Osteocyte (in vitro differentiated cells): ENCODE measurements around the gene C5orf47. TPM values are rescaled to one million over a fixed set of nuclear protein-coding genes. Genes with fewer than 3 reads are reported as not detected.
"Not testable (repeated sequence)": the region's sequence is repeated elsewhere in the genome, so short reads cannot be mapped to it uniquely, and the experiment has no call there.

Experiments
- DNase-seq: peaks from one replicate; pipeline ENCODE4 v3.0.0; 2021; ENCODE audit warnings: mixed read lengths; ENCODE audit not compliant: unreplicated experiment; ENCODE audit errors: extremely low spot score
- H3K27ac Mint-ChIP-seq: one replicate; pipeline ENCODE4 v1.8.0; 2021; ENCODE audit warnings: mild to moderate bottlenecking, mixed read lengths; ENCODE audit not compliant: unreplicated experiment
- H3K27me3 Mint-ChIP-seq: one replicate; pipeline ENCODE4 v1.8.0; 2021; ENCODE audit warnings: mixed read lengths; ENCODE audit not compliant: unreplicated experiment
- H3K36me3 Mint-ChIP-seq: one replicate; pipeline ENCODE4 v1.8.0; 2021; ENCODE audit warnings: mixed read lengths; ENCODE audit not compliant: unreplicated experiment
- H3K4me1 Mint-ChIP-seq: one replicate; pipeline ENCODE4 v1.8.0; 2021; ENCODE audit warnings: mixed read lengths; ENCODE audit not compliant: unreplicated experiment
- H3K4me3 Mint-ChIP-seq: one replicate; pipeline ENCODE4 v1.8.0; 2021; ENCODE audit warnings: mild to moderate bottlenecking, moderate library complexity, mixed read lengths; ENCODE audit not compliant: unreplicated experiment
- H3K9me3 Mint-ChIP-seq: one replicate; pipeline ENCODE4 v1.8.0; 2021; ENCODE audit warnings: mixed read lengths; ENCODE audit not compliant: unreplicated experiment
- CTCF ChIP-seq: fragments of 200-600 bp; sonication (generic); IDR thresholded peaks from 2 replicates; pipeline ENCODE4 v1.5.0; 2021; ENCODE audit warnings: antibody characterized with exemption, mild to moderate bottlenecking, moderate library complexity
- total RNA-seq: library from RNA; stranded (reverse); gene quantifications from 2 replicates; pipeline ENCODE4 v1.2.1, GENCODE V29; 2021

C5orf47 gene
- total RNA-seq, 1 donor from 2014 or later: not detected

DNA sequence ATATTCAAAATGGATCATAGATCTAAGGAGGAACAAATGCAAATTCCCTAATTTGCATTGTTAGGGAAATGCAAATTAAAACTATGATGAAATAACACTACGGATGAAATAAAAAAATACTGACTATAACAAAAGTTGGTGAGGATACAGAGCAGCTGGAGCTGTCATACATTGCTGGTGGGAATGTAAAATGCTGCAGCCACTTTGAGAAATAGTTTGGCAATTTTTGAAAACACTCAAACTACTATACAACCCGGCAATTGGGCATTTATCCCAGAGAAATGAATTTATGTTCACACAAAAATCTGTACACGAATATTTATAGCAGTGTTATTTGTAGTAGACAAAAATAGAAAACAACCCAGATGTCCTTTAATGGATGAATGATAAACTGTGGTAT is 22.5 kb downstream of the C5orf47 start:
- TF ChIP-seq CTCF: no peak
- H3K4me3 Mint-ChIP-seq: no peak overlapping the region

DNA sequence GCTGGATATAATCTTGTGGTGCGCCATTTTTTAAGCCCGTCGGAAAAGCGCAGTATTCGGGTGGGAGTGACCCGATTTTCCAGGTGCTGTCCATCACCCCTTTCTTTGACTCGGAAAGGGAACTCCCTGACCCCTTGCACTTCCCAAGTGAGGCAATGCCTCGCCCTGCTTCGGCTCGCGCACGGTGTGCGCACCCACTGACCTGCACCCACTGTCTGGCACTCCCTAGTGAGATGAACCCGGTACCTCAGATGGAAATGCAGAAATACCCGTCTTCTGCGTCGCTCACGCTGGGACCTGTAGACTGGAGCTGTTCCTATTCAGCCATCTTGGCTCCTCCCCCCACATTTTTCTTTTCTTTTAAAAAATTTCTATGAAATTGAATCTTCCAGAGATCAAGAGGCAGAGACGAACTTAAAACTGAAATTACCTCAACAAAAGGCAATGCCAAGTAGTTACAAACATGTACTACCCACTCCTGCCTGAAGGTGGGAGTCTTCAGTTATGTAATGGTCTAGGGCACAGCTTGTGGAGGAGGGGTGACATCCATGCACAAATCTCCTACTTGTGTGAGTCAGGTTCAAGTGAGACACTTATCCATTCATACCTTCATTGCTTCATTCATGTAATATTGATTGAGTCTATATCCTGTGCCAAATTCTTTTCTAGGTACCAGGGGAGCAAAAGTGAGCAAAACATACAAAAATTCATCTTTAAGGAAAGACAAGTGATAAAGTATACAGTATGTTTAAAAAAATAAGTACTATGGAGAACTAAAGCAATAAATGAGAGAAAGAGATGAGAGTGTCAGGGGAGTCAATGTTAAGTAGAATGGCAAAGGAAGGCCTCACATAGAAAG is 31.3 kb downstream of the C5orf47 start:
- TF ChIP-seq CTCF: peak; percentile 60
- Mint-ChIP-seq H3K4me3 (peak overlapping the region; percentile 62), H3K27me3 (peaks cover 39% of the 10 kb centered on the region)
- not testable (repeated sequence) for H3K9me3 Mint-ChIP-seq, H3K4me1 Mint-ChIP-seq, H3K36me3 Mint-ChIP-seq, DNase-seq, H3K27ac Mint-ChIP-seq

More for the DNA sequence above, 22.5 kb downstream of the C5orf47 start:
- no peak for DNase-seq
- peaks cover 42% of the 10 kb centered on the region for H3K27me3 Mint-ChIP-seq
- no peaks in the 10 kb centered on the region for H3K36me3 Mint-ChIP-seq
- H3K9me3 Mint-ChIP-seq: no peaks in the 10 kb centered on the region
- no peaks in the 10 kb centered on the region for H3K4me1 Mint-ChIP-seq
- H3K27ac Mint-ChIP-seq: no peak overlapping the region

DNA sequence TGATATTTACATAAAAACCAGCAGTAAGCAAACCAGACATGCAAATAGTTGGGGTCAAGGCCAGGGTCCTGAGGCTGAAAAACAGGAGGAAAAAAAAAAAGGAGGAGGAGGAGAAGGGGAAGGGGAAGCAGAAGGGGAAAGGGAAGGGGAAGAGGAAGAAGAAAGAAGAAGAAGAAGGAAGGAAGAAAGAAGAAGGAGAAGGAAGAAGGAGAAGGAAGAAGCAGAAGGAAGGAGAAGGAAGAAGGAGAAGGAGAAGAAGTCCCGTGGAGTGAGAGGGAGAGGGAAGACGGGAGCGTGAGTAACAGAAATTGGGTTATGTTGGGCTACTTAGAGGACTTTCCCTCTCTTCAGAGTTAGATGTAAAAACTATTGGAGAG is 31.9 kb downstream of the C5orf47 start:
- Mint-ChIP-seq H3K4me1 (peaks cover 6% of the 10 kb centered on the region), H3K4me3 (no peak overlapping the region), H3K27ac (no peak overlapping the region), H3K9me3 (no peaks in the 10 kb centered on the region), H3K27me3 (peaks cover 44% of the 10 kb centered on the region), H3K36me3 (no peaks in the 10 kb centered on the region)
- DNase-seq: no peak
- no peak for TF ChIP-seq CTCF

GRCh38 chr5:174022384-174023095 is 33.6 kb downstream of the C5orf47 start:
- Mint-ChIP-seq H3K36me3 (no peaks in the 10 kb centered on the region), H3K4me3 (no peak overlapping the region), H3K9me3 (no peaks in the 10 kb centered on the region), H3K4me1 (peaks cover 6% of the 10 kb centered on the region), H3K27ac (no peak overlapping the region), H3K27me3 (peaks cover 54% of the 10 kb centered on the region)
- no peak for DNase-seq
- no peak for TF ChIP-seq CTCF

DNA sequence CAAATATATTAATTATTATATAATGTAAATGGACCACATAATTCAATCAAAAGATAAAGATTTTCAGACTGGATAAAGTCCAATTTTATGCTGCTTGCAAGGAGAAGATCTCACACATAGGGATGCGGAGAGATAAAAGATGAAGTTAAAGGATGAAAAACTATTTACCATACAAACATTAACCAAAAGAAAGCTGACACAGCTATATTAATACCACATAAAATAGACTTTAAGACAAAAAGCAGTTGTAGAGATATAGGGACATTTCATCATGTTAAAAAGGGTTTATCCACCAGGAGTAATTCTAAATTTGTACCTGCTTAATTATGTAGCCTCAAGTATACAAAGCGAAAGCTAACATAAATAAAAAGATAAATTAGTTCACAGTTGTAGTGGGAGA is 41.3 kb downstream of the C5orf47 start:
- Mint-ChIP-seq H3K27ac (no peak overlapping the region), H3K9me3 (peaks cover 16% of the 10 kb centered on the region), H3K4me3 (no peak overlapping the region), H3K27me3 (peaks cover 36% of the 10 kb centered on the region), H3K36me3 (no peaks in the 10 kb centered on the region), H3K4me1 (no peaks in the 10 kb centered on the region)
- no peak for DNase-seq
- TF ChIP-seq CTCF: no peak
